SK-N-SH (cell line): ENCODE measurements around the gene TEX22. TPM values are rescaled to one million over a fixed set of nuclear protein-coding genes. Genes with fewer than 3 reads are reported as not detected.

Source experiments
- CTCF ChIA-PET: fragments of 300-600, 350-600 bp; formaldehyde crosslinking; extraction: SDS; loops from one replicate; lab custom pipeline; 2021; lab: Yijun Ruan, JAX
- POLR2A ChIA-PET: fragments of 350-600 bp; sonication (Branson Sonifier 250); formaldehyde crosslinking; extraction: SDS; loops from one replicate; lab custom pipeline; 2020; ENCODE audit warnings: antibody characterized with exemption, inconsistent platforms; lab: Yijun Ruan, JAX
- DNase-seq: peaks from one replicate; pipeline ENCODE4 v3.0.0; 2012
- H2AFZ ChIP-seq: fragments of 200-600 bp; sonication (generic); 2 replicates; pipeline ENCODE4 v1.8.1; 2016; ENCODE audit warnings: antibody characterized with exemption, mild to moderate bottlenecking, low read depth
- H3F3A ChIP-seq: fragments of 200-600 bp; sonication (generic); replicated peaks from 2 replicates; pipeline ENCODE3; 2016; ENCODE audit warnings: antibody characterized with exemption, mild to moderate bottlenecking; ENCODE audit not compliant: insufficient read depth
- H3K27ac ChIP-seq, 2 experiments: fragments of 200-500 bp in 1 of 2; fragments of 200-600 bp in 1 of 2; sonication (Bioruptor generic) in 1 of 2; sonication (generic), shearing (Covaris generic) in 1 of 2; 2 replicates each; pipeline versions ENCODE4 v1.5.1 to v1.6.1; 2014 to 2016; ENCODE audit warnings: low read depth in 2 of 2, inconsistent platforms in 1 of 2, low read length in 1 of 2, mild to moderate bottlenecking in 1 of 2, mixed read lengths in 1 of 2
- H3K27me3 ChIP-seq: fragments of 200-600 bp; sonication (generic), shearing (Covaris generic); 2 replicates; pipeline ENCODE4 v1.6.1; 2016; ENCODE audit warnings: mixed run types; ENCODE audit not compliant: insufficient read depth
- H3K36me3 ChIP-seq, 2 experiments: fragments of 200-500 bp in 1 of 2; fragments of 200-600 bp in 1 of 2; sonication (Bioruptor generic) in 1 of 2; sonication (generic) in 1 of 2; replicated peaks in 1 of 2; 2 replicates each; pipeline versions ENCODE3 to v1.5.1; 2014 to 2016; ENCODE audit warnings: low read length in 1 of 2, mild to moderate bottlenecking in 1 of 2; ENCODE audit not compliant: insufficient read depth in 2 of 2, control insufficient read depth in 1 of 2
- H3K4me1 ChIP-seq, 2 experiments: fragments of 200-500 bp in 1 of 2; fragments of 200-600 bp in 1 of 2; sonication (Bioruptor generic) in 1 of 2; sonication (generic), shearing (Covaris generic) in 1 of 2; 2 replicates each; pipeline versions ENCODE4 v1.5.1 to v1.6.1; 2014 to 2016; ENCODE audit warnings: low read depth in 1 of 2, low read length in 1 of 2, mixed run types in 1 of 2; ENCODE audit not compliant: insufficient read depth in 2 of 2, control insufficient read depth in 1 of 2
- H3K4me2 ChIP-seq: fragments of 200-600 bp; sonication (generic), shearing (Covaris generic); 2 replicates; pipeline ENCODE4 v1.6.1; 2017; ENCODE audit warnings: mixed run types
- H3K4me3 ChIP-seq, 2 experiments: fragments of 200-500 bp in 1 of 2; fragments of 200-600 bp in 1 of 2; sonication (Bioruptor generic) in 1 of 2; sonication (generic), shearing (Covaris generic) in 1 of 2; 2 replicates each; pipeline versions ENCODE4 v1.5.1 to v1.8.1; 2014 to 2016; ENCODE audit warnings: low read depth in 2 of 2, inconsistent platforms in 1 of 2, low read length in 1 of 2, mild to moderate bottlenecking in 1 of 2, mixed read lengths in 1 of 2, moderate library complexity in 1 of 2
- H3K79me2 ChIP-seq: fragments of 200-600 bp; sonication (generic); 2 replicates; pipeline ENCODE4 v1.8.1; 2017; ENCODE audit warnings: mild to moderate bottlenecking; ENCODE audit not compliant: insufficient read depth
- H3K9ac ChIP-seq: fragments of 200-600 bp; sonication (generic); 2 replicates; pipeline ENCODE4 v1.6.1; 2017; ENCODE audit warnings: mixed run types
- H3K9me2 ChIP-seq: fragments of 200-600 bp; sonication (generic); 2 replicates; pipeline ENCODE4 v1.6.1; 2017; ENCODE audit warnings: mixed run types
- H3K9me3 ChIP-seq: fragments of 200-600 bp; sonication (generic); 2 replicates; pipeline ENCODE4 v1.6.1; 2017; ENCODE audit warnings: mixed run types, mild to moderate bottlenecking, moderate library complexity
- H4K20me1 ChIP-seq: fragments of 200-600 bp; sonication (generic); 2 replicates; pipeline ENCODE4 v1.6.1; 2017; ENCODE audit warnings: mild to moderate bottlenecking, mixed run types; ENCODE audit not compliant: insufficient read depth
- ELF1 ChIP-seq: IDR thresholded peaks from 2 replicates; pipeline ENCODE4 v1.4.0; 2012
- EP300 ChIP-seq, 2 experiments: IDR thresholded peaks; 2 replicates each; pipeline versions ENCODE4 v1.4.0 to v1.6.1; 2012; ENCODE audit warnings: borderline replicate concordance in 1 of 2, low read depth in 1 of 2, low read length in 1 of 2
- EZH2phosphoT487 ChIP-seq: fragments of 200-600 bp; sonication (generic); IDR thresholded peaks from 2 replicates; pipeline ENCODE4 v1.6.1; 2017; ENCODE audit warnings: low read depth, mixed run types, mild to moderate bottlenecking, antibody characterized with exemption, moderate library complexity, borderline replicate concordance
- FOSL2 ChIP-seq: IDR thresholded peaks from 2 replicates; pipeline ENCODE4 v1.4.0; 2012; ENCODE audit warnings: low read depth, mild to moderate bottlenecking, moderate library complexity, borderline replicate concordance
- FOXM1 ChIP-seq: IDR thresholded peaks from 2 replicates; pipeline ENCODE4 v1.4.0; 2012; ENCODE audit warnings: low read depth, mild to moderate bottlenecking
- GABPA ChIP-seq: IDR thresholded peaks from 2 replicates; pipeline ENCODE4 v1.4.0; 2012; ENCODE audit warnings: low read depth, mild to moderate bottlenecking
- JUND ChIP-seq: IDR thresholded peaks from 2 replicates; pipeline ENCODE4 v1.4.0; 2012
- NRF1 ChIP-seq: IDR thresholded peaks from 2 replicates; pipeline ENCODE4 v1.6.1; 2012; ENCODE audit warnings: low read depth, mild to moderate bottlenecking, low read length
- PBX3 ChIP-seq: IDR thresholded peaks from 2 replicates; pipeline ENCODE4; 2012
- RAD21 ChIP-seq: IDR thresholded peaks from 2 replicates; pipeline ENCODE4 v1.6.1; 2012; ENCODE audit warnings: mild to moderate bottlenecking, low read length
- RCOR1 ChIP-seq: fragments of 150-350 bp; IDR thresholded peaks from 2 replicates; pipeline ENCODE4 v1.6.1; 2017; ENCODE audit warnings: antibody characterized with exemption, low read length
- SMC3 ChIP-seq: IDR thresholded peaks from 2 replicates; pipeline ENCODE4 v1.6.1; 2012; ENCODE audit warnings: low read depth, low read length, improper control_type of control experiment
- TAF1 ChIP-seq: IDR thresholded peaks from 2 replicates; pipeline ENCODE4 v1.6.1; 2012; ENCODE audit warnings: low read depth, mild to moderate bottlenecking, low read length, moderate library complexity, borderline replicate concordance
- USF1 ChIP-seq: IDR thresholded peaks from 2 replicates; pipeline ENCODE4 v1.4.0; 2012; ENCODE audit warnings: low read depth, borderline replicate concordance
- whole genome bisulfite sequencing: methylation state at CpG from one replicate; pipeline ENCODE4 v1.1.6; 2017; ENCODE audit warnings: low lambda C conversion rate; 5-methylcytosine and 5-hydroxymethylcytosine counted together
- polyA plus RNA-seq, 3 experiments: library from polyadenylated mRNA; depleted of rRNA; stranded (reverse); fragments of >200 nt; gene quantifications; 2 replicates each; pipeline ENCODE4 v1.2.3, GENCODE V29; 2012
- TF ChIP-seq, protein P1 (sequence below): fragments of 150-350 bp; IDR thresholded peaks from 2 replicates; pipeline ENCODE4 v1.6.1; 2016; ENCODE audit warnings: mild to moderate bottlenecking, low read depth, low read length

Gene TEX22
- polyA plus RNA-seq, 1 of the 3 experiments (the other 2 are of a cell fraction), result 0.26 TPM

DNA sequence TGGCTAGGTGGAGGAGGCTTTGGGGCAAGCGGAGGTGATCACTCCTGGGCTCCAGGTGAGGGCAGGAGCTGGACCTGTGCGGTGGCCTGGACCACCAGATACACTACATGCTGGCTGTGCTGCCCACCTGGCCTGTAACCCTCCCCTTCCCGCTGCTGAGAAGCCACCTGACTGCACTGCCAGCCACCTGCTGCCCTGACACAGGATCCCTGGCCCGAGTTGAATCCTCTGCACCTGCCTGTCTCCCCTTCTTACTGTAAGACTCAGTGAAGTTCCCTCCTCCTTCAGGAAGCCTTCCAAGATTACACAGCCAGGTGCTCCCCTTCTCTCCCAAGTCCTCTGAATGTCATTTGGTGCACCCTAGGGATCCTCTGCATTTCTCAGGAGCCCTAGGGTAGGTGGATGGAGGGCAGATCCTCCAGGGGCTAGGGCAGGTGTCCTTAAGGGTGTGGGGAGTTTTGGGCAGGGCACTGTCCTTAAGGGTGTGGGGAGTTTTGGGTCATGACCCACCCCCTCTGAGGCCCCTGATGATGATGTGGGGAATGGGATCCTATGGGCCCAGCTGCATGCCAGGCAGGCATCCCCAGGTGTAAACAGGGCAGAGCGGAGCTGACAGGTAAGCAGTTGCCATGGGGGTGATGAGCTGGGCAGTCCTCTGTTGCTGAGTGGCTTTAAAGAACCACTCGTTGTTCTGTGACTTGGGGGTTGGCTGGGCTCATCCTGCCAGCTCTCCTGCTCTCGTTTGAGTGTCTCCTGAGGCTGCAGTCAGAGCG is 14.6 kb downstream of the TEX22 start (continued):
- TF ChIP-seq, protein P1, sequence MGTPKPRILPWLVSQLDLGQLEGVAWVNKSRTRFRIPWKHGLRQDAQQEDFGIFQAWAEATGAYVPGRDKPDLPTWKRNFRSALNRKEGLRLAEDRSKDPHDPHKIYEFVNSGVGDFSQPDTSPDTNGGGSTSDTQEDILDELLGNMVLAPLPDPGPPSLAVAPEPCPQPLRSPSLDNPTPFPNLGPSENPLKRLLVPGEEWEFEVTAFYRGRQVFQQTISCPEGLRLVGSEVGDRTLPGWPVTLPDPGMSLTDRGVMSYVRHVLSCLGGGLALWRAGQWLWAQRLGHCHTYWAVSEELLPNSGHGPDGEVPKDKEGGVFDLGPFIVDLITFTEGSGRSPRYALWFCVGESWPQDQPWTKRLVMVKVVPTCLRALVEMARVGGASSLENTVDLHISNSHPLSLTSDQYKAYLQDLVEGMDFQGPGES, result no peak
- TF ChIP-seq PBX3 (no peak), RAD21 (no peak), FOSL2 (no peak), USF1 (no peak), EZH2phosphoT487 (no peak)

DNA sequence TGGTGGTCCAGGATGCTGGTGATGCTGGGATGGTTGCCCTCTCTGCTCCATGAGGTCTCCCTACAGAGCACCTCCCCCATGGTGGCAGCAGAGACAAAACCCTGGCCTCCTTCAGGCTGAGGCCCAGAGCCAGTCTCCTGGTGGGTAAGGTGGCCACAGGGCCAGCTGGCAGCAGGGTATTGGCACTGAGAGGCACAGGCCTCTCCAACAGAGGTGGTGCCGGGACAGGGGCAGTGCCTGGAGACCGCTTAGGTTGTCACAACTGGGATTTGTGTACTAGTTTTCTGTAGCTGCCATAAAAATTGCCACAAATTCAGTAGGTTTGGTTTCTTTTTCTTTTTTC is 15.2 kb downstream of the TEX22 start:
- Histone ChIP-seq H3K36me3 (no peaks in the 10 kb centered on the region), H3K27ac (no peak overlapping the region), H3K79me2 (no peaks in the 10 kb centered on the region), H2AFZ (no peak overlapping the region), H3K9me3 (no peaks in the 10 kb centered on the region), H3K27me3 (no peaks in the 10 kb centered on the region), H3K9me2 (no peaks in the 10 kb centered on the region), H3F3A (peaks cover 13% of the 10 kb centered on the region), H3K4me3 (no peak overlapping the region), H3K9ac (no peak overlapping the region), H4K20me1 (no peaks in the 10 kb centered on the region), H3K4me1 (peaks cover 0 to 21% of the 10 kb centered on the region in 2 experiments; a peak in 1 of 4 replicates), H3K4me2 (no peak overlapping the region)
- POLR2A ChIA-PET, result interaction anchor here (0.6 kb wide), 1 partner anchor 43 kb away, joined by 4 read pairs; no protein-coding TSS in a partner anchor
- DNase-seq, result no peak
- CTCF ChIA-PET, result interaction anchor here (0.8 to 4.1 kb wide), 4 partner anchors 10 to 124 kb away, joined by 3 to 18 read pairs (median 4); no protein-coding TSS in a partner anchor
- TF ChIP-seq EP300 (IDR thresholded peaks at IDR 0.05; ENCODE audit: borderline replicate concordance in 1 of 2, low read depth in 1 of 2, low read length in 1 of 2), result no peak
- no peak for TF ChIP-seq RCOR1
- no peak for TF ChIP-seq FOSL2
- TF ChIP-seq NRF1, result no peak
- TF ChIP-seq JUND, result no peak
- no peak for TF ChIP-seq FOXM1
- TF ChIP-seq PBX3, result no peak
- TF ChIP-seq SMC3, result no peak
- TF ChIP-seq TAF1, result no peak
- TF ChIP-seq ELF1, result no peak
- no peak for TF ChIP-seq GABPA
- 96% methylated on average over 2 of the region's 2 CpGs for WGBS
